ENCODE data around the gene UCP2. TPM values are rescaled to one million over a fixed set of nuclear protein-coding genes. Genes with fewer than 3 reads are reported as not detected.

The UCP2 gene
- total and polyA plus RNA-seq, 9 of the 15 experiments (the other 6 are each of a cell fraction or from before 2014, with no cell fraction given): 19.2 to 216 (median 87.9) TPM

DNA sequence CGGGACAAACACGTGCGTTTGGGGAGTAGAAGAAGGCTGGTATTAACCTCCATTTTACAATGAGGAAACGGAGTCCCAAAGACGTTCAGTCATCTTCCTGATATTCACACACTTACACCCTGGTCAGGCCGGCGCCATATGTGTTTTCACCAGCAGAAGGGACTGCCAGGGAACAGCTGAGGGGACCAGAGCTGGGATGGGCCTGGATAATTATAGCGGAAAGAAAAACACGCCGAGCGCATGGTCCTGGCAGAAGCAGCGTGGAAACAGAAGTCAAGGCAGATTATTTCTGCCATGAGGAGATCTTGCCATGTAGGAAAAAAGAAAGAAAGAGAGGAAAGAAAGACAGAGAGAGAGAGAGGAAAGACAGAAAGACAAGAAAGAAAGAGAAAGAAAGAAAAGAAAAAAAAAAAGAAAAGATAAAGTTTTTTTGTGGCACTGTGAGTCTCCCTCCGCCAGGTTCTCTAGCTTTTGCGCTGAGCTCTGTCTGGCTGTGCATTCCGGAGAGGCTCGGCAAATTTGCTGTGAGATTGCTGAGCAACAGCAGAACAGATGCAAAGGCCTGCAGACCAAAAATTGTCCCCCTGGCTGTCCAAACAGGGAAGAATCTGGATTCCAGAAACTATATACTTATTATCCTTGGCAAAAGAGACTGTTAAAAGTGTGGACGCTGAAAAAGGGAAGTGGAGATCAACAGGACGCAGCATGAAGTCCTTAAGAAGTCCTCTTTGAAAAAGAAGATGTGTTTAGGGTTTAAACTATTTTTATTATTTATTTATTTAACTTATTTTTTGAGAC lies 1.3 kb upstream of the UCP2 start (continued):
- no peak for TF ChIP-seq CLOCK (CRISPR knock-in tag; IDR thresholded peaks at IDR 0.05; ENCODE audit: borderline replicate concordance)
- no peak for TF ChIP-seq HNRNPUL1 (IDR thresholded peaks at IDR 0.05; ENCODE audit: low read length)
- no peak for TF ChIP-seq TEAD4 (IDR thresholded peaks at IDR 0.05; ENCODE audit: low read length)
- TF ChIP-seq TEAD4 (CRISPR knock-in tag; IDR thresholded peaks at IDR 0.05; ENCODE audit: borderline replicate concordance): no peak
- peak; percentile 70; the same call in 1 of the 2 replicates for TF ChIP-seq MGA (IDR thresholded peaks at IDR 0.05)
- TF ChIP-seq HDGF (IDR thresholded peaks at IDR 0.05): peak; percentile 81; the same call in 1 of the 2 replicates
- no peak for TF ChIP-seq ZNF134 (CRISPR knock-in tag; conservative IDR thresholded peaks at IDR 0.05)
- TF ChIP-seq ZNF436 (CRISPR knock-in tag; IDR thresholded peaks at IDR 0.05): no peak
- TF ChIP-seq, protein P1, sequence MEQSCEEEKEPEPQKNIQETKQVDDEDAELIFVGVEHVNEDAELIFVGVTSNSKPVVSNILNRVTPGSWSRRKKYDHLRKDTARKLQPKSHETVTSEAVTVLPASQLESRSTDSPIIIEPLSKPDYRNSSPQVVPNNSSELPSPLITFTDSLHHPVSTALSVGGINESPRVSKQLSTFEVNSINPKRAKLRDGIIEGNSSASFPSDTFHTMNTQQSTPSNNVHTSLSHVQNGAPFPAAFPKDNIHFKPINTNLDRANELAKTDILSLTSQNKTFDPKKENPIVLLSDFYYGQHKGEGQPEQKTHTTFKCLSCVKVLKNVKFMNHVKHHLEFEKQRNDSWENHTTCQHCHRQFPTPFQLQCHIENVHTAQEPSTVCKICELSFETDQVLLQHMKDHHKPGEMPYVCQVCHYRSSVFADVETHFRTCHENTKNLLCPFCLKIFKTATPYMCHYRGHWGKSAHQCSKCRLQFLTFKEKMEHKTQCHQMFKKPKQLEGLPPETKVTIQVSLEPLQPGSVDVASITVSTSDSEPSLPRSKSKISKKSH (CRISPR knock-in tag; IDR thresholded peaks at IDR 0.05): no peak
- no peak for TF ChIP-seq CBX8 (IDR thresholded peaks at IDR 0.05; ENCODE audit: borderline replicate concordance, extremely low read depth, low read depth, low read length, poor library complexity, severe bottlenecking)
- no peak for TF ChIP-seq ZFP1 (CRISPR knock-in tag; IDR thresholded peaks at IDR 0.05)

Data from K562 (cell line).